GM21786 (cell line): Measurements from ENCODE around the gene CANX.
"Not testable (repeated sequence)": the region's sequence is repeated elsewhere in the genome, so short reads cannot be mapped to it uniquely, and the experiment has no call there.

Source experiments
- ATAC-seq: cut with Tn5 transposase; IDR thresholded peaks from one replicate; pipeline ENCODE4 v1.9.1; 2021; ENCODE audit not compliant: unreplicated experiment

CANX gene

DNA sequence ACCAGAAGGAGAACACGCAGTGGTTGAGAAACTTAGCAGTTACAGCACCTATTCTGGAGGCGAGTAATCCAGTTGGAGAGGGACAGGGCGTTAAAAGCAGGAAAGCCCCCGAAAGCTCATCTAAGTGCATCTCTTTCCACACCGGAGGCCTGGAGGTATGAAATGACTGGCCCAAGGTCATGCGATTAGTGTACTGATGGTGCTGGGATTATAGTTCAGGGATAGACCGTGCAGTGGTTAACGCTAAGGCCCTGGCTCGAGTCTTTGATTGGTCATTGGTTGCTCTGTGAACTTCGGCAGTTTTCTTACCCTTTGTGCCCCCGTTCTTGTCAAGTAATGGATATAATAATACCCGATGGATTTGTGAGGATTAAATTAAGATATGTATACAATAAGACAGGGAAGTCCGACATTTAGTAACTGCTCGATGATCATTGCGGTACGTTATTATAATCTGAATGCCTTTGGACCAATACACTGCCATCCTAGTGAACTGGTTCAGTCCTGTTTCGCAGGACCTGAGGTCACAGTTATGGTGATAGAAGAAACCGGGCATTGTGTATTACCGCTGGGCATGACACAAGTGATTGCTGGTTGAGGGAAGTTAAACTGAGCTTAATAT lies 960 bp downstream of the CANX start:
- ATAC-seq, result no peak

DNA sequence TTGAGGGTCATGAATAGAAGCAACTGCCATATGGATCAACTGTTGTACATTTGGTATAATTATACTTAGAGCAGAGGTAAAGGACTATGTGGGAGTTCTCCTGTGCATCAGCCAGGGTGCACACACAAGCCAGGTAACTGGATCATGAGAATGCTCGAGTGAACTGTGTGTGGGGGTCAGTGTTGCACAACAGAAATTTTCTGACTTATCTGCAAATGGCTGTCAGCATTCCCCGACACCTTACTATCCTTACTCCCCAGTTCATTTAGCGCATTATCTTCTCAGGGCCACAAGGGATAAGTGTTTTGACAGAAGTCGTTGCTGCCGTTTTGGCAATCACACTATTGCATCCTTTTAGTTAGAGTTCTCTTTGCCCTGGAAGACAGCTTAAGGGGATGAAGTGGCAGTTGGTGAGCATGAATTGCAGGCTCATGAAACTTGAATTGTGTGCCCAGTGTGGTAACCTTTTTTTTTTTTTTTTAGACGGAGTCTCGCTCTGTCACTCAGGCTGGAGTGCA lies 1.7 kb downstream of the CANX start:
- no peak for ATAC-seq

DNA sequence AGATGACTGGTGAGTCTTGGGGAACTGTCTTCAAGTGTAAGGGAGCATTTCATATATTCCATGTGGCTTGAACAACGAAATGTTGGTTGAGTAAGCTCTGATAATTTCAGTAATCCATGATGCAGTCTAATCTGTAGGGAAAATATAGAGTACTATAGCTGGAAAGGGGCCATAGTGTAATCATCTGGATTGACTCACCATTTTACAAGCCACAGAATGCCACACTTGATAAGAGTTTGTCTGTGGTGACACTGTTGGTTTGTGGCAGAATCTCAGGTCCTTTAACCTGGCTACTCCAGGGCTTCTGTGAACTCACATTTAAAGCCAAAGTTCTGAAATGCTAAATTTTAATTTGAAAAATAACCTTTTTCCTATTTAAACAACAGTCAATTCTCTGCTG lies 17.5 kb downstream of the CANX start:
- ATAC-seq, result no peak

DNA sequence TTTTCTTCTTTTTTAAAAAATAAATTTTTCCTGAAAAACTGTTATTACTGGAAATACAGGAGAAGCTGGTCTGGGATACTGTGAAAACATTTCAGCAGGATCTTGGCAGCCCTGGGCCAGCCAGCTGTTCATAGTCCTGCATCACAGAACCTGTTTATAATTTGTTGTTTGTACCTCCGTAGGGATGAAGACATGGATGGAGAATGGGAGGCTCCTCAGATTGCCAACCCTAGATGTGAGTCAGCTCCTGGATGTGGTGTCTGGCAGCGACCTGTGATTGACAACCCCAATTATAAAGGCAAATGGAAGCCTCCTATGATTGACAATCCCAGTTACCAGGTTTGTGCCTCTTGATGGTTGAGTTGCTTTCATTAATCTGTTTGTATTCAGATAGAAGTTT lies 21.5 kb downstream of the CANX start:
- ATAC-seq, result no peak

DNA sequence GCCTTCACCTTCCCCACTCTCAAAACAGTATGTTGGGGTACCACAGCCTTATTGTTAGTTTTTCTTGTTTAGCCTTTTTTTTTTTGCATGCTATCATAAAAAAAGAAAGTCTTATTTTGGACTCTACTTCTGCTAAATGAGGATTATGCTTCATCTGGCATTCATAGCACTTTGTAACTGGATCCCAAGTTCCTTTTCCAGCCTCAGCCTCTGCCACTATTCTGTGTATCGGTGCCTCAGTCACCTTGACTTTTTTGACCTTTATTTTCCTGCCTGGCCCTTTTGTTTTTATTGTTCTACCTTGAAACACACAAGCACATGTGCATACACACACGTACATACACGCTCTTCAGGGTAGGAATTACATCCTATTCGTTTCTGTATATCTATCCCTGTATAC lies 25.4 kb downstream of the CANX start:
- no peak for ATAC-seq

DNA sequence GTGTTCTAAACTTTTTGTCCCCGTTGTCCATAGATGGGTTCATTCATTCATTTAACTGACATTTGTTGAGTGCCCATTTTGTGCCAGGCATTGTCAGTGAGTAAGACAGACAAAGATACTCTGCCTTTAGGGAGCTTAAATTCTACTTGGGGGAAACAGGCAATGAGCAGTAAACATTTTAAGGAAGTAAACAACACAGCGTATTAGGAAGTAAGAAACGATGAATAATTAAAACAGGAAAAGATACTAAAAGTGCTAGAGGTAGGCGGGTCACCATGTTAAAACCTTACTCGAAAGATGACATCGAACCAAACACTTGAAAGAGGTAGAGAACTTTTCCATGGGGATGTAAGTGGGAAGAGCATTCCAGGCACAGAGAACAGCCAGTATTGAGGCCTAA lies 28.3 kb downstream of the CANX start:
- ATAC-seq, result no peak

DNA sequence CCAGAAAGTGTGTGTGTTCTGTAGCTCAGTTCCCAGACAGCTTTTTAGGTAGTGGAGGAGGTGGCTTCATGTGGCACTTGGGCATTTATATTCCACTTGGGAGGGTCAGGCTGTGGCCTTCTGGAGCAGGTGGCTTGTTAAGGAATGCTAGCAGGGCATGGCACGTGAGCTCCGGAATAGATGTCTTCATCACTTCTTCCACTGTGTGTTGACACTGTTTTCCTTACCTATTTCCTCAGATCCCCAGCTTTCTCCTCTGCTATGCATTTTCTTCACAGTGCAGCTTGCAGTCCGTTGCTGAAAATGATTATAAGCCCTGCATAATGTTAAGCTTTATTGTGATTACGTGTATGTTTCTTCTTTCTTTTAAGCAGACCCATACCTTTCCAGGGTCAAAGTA lies 30.5 kb downstream of the CANX start:
- no peak for ATAC-seq

DNA sequence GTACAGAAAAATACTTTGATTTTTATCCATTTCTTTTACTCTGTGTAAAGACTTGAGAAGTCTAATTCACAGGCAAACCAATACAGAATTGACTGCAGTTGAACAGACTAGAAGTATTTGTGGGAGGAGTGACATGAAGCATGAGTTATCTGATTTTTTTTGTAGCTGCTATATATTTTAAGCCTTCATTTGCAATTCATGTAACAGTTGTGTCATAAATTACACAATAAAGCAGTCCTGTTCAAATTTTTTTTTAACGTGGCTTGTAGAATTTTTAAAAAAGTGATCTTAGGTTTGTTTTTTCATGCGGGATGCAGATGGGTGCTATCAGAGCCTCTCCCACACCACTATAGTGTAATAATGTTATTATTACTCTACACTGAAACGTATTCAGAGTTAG lies 31.0 kb downstream of the CANX start:
- no peak for ATAC-seq

DNA sequence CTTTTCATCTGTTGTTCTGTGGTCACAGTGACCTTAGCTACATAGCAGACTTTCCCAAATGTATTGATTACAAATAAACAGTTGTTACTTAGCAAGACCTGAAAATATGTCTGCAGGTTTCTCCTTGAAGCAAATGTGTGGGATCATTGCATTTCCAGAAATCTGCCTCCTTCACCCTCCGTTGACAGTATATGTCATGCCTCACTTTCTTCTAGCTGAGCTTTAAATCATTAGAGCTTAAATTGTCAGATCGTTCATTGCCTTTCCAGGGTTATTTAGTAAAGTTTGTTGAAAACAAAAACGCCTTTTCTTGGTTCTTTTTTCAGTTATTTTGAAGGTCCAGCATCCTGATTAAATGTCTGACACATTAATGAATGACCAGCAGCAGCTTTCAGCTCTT lies 31.6 kb downstream of the CANX start:
- no peak for ATAC-seq

DNA sequence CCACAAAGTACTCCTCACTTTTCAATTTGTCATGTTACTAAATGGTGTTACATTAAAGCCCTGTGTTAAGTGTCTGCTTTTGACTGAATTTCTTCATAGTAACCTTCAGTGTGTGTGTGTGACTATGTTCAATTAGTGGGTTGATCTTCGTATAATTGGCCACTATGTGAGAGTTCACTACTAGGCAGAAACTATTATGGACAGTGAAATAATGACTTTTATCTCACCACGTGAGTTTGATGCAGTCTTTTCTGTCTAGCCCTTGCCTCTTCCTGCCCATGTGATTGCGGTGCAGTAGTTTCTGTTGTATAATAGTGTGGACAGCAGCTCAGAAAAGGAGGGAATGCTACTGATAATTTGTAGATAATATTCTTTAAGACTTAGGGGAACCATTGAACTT lies 32.1 kb downstream of the CANX start:
- no peak for ATAC-seq

DNA sequence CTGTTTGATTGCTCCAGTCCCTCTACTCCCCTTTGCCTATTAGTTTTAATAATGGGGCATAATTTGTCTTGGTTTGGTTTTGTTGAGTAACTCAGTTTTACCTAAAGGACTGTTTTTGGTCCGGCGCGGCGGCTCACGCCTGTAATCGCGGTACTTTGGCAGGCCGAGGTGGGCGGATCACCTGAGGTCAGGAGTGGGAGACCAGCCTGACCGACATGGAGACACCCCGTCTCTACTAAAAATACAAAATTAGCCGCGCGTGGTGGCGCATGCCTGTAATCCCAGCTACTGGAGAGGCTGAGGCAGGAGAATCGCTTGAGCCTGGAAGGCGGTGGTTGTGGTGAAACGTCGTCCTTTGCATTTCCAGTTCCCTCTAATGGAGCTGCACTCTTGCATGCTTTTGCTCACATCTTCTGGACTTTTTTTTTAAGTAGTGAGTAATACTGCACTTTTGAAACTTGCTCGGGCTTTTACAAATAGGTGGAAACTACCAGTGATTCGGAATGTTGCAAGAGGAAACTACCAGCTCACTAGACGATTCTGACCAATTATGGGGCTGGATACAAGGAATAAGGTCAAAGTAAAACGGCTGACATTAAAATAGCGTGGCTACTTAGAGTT lies 33.1 kb downstream of the CANX start:
- peak; percentile 10 for ATAC-seq

DNA sequence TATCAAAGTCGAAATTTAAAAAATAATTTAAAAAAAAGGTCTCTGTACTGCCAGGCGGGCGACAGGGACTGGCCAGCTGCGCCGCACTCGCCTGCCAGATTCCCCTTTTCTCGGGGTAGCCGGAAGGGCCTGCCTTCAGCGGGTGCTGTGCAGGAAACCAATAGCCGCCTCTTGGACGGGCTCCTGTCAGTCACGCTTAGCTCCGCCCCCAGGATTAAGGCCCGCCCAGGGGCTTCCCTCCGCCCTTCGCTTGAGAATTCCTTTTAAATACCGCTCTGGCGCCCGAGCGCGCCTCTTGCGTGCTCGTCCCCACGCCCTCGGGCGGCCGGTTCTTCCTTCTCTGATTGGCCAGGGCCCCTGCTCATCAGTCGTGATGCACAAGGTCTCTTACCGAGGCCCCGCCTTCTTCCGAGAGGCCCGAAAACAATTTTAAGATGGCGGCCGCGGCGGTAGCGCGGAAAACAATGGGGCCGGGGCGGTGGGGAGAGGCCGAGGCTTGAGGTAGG lies 33.7 kb downstream of the CANX start, which contains the start of gene MAML1:
Gene MAML1, plus strand, starts transcription at position 411 of the 506 bp plus-strand sequence. CDS start 291 bp downstream, outside the sequence.
- ATAC-seq, result peak; percentile 94

DNA sequence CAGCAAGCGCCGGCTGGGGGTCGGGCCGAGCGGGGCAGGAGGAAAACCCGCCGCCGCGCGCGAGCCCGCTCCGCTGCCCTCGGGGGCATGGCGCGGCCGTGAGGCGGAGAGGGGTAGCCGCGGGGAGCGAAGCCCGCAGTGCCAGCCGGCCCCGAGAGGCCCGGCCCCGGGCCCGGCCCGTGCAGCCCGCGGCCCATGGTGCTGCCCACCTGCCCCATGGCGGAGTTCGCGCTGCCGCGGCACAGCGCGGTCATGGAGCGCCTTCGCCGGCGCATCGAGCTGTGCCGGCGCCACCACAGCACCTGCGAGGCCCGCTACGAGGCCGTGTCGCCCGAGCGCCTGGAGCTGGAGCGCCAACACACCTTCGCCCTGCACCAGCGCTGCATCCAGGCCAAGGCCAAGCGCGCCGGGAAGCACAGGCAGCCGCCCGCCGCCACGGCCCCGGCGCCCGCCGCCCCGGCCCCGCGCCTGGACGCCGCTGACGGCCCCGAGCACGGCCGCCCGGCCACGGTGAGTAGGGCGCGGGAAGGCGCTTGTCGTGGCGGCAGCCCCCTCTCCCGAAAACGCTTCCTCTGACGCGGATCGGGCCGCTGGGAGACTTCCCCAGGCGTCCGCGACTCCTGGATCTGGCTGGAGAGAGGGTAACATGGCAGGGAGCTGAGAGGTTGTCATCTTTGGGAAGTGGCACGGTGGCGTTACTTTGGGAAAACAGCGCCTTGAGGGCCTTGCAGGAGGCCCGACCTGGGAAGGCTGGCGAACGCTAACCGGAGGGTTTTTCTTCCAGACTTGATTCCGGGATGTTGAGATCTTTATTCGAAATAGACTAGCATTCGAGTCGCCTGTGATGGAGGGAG lies 34.4 kb downstream of the CANX start:
- peak; percentile 16 for ATAC-seq

DNA sequence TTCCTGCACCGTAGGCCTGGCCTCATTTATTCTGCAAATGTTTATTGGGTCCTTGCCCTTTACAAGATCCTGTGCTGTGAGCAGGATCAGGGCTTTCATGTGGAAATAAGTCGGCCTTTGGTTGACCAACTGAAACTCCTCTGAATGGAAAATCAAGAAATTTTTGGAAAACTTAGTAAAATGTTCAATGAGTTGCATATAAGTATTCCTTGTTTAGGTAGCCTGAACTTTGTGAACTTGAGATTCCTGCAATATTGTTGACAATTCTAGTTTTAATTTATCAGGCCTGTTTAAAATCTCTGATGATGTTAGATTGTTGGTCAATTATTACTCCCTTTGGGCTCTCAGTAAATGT lies 35.0 kb downstream of the CANX start:
- no peak for ATAC-seq

DNA sequence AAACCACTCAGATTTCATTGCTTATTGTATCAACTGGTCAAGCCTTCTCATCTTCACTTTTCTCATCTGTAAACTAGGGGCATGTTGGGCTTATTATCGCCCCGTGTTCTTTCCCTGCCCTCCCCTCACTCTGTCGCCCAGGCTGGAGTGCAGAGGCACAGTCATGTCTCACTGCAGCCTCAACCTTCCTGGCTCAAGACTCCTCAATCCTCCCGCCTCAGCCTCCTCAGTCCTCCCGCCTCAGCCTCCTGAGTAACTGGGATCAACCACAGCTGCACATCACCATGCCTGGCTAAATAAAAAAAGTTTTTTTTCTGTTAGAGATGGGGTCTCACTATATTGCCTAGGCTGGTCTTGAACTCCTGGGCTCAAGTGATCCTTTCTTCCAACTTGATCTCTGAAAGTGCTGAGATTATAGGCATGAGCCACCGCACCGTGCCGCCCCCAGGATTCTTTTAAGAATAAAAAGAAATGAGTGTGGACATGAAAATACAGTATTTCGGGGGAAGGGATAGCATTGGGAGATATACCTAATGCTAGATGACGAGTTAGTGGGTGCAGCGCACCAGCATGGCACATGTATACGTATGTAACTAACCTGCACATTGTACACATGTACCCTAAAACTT lies 35.9 kb downstream of the CANX start:
- no peak for ATAC-seq

DNA sequence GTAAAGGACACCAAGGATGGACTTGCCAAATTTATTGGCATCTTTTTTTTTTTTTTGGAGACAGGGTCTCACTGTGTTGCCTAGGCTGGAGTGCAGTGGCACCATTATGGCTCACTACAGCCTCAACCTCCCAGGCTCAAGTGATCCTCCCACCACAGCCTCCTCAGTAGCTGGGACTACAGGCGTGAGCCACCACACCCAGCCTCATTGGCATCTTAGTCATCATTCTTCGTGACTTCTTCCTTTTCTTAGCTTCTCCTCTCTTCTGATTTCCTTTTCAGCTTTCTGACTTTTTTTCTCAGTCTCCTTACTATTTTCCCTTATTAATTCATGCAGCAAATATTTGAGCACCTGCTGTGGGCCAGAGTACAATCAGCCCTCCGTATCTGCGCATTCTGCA lies 40.0 kb downstream of the CANX start:
- ATAC-seq, result no peak

DNA sequence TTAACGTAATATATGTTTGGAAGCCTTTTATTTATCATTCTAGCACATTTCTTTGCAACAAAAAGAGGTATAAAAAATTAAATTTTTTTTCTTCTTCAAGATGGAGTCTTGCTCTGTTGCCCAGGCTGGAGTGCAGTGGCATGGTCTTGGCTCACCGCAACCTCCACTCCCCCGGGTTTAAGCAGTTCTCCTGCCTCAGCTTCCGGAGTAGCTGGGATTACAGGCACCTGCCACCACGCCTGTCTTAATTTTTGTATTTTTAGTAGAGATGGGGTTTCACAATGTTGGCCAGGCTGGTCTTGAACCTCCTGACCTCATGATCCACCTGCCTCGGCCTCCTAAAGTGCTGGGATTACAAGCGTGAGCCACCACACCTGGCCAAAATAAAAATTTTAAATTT lies 45.3 kb downstream of the CANX start:
- not testable (repeated sequence) for ATAC-seq

DNA sequence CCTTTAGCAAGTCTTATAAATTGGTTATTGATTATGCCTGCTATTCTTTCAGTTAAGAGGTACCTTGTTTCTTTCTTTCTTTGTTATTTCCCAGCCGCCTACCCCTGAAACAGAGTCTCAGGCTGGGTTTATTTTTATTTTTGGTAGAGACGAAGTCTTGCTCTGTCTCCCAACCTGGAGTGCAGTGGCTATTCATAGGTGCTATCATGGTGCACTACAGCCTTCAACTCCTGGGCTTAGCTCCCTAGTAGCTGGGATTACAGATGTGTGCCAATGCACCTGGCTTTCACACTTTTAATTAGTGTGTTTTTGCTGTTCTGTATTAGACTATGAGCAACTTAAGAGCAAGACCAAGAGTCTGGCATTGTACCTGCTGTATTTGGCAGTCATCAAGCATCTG lies 48.1 kb downstream of the CANX start:
- no peak for ATAC-seq

DNA sequence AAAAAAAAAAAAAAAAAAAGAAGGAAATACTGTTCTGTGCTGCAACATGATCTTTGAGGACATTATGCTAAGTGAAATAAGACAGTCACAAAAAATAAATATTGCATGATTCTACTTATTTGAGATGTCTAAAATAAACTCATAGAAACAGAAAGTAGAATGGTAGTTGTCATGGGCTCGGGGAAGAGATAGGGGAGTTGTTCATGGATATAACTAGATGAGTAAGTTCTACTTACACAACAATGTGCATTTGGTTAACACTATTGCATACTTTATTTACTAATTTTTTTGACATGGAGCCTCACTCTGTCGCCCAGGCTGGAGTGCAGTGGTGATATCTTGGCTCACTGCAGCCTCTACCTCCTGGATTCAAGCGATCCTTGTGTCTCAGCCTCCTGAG lies 49.0 kb downstream of the CANX start:
- ATAC-seq, result no peak

DNA sequence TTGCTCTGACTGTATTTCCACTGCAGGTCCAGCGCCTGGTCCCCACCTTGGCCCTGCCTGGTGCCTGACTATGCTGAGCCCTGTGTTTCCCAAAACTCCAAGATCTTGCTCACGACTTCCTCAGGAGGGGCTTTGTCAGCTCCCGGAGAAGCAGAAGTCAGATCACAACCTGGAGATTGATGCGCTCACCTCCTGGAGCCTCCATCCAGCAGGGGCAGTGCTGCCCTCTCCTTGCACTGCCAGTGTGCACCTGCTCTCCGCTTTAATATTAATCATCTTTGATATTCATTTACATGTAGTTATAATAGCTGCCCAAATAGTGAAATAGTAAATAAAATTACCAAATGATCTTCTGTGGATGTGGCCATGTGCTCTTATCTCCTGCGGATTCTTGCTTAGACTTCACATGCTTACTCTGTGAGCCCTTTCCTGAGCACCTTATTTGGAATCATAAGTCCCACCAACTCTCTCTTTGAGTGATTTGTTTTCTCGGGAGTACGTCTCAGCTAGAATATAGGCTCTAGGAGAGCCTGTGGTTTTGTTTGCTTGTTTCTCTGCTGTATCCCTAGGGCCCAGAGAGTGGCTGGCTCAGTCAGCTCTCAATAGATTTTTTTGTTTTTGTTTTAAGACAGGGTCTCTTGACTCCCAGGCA lies 51.2 kb downstream of the CANX start:
- ATAC-seq, result no peak

DNA sequence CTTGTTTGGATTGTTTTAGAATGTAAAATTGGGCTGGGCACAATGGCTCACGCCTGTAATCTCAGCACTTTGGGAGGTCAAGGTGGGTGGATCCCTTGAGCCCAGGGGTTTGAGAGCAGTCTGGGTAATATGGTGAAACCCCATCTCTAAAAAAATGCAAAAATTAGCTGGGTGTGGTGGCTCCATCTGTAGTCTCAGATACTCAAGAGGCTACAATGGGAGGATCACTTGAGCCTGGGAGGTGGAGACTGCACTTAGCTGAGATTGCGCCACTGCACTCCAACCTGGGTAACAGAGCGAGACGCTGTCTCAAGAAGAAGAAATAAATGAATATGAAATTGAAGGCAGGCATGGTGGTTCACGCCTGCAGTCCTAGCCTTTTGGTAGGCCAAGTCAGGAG lies 55.2 kb downstream of the CANX start:
- ATAC-seq, result no peak
